Epithelial cell of alveolus of lung (primary cell): Measurements from ENCODE around the gene PIK3R1. TPM values are rescaled to one million over a fixed set of nuclear protein-coding genes. Genes with fewer than 3 reads are reported as not detected.

ENCODE experiments used
- total RNA-seq: library from RNA; depleted of rRNA; stranded (reverse); fragments of >200 nt; gene quantifications from 2 replicates; pipeline ENCODE4 v1.2.1, GENCODE V29; 2015

PIK3R1 gene
- total RNA-seq = 6.7 and 45.5 TPM in 2 replicates

GRCh38 chr5:68215208-68215897 lies at the start of gene PIK3R1:
PIK3R1 (plus strand) TSS chr5:68215756; CDS start chr5:68226676, 10,920 bp downstream.

